ENCODE data around the gene PLAC8L1. TPM values are rescaled to one million over a fixed set of nuclear protein-coding genes. Genes with fewer than 3 reads are reported as not detected.

Gene PLAC8L1
- polyA plus RNA-seq, 1 experiment = 0.15 TPM

- Histone ChIP-seq H3K4me3 (ENCODE audit: low read depth, low read length) (no peak overlapping the region), H3K27ac (ENCODE audit: low read depth, low read length) (no peak overlapping the region), H3K27me3 (ENCODE audit: control insufficient read depth, insufficient read depth, low read length) (no peaks in the 10 kb centered on the region), H3K9me3 (ENCODE audit: control insufficient read depth, insufficient read depth, low read length) (no peaks in the 10 kb centered on the region)
- TF ChIP-seq CTCF (IDR thresholded peaks at IDR 0.05; ENCODE audit: low read depth, low read length) = no peak
- POLR2A ChIA-PET = no interaction called here
- no peak for DNase-seq (ENCODE audit: low read depth, low spot score)
- CTCF ChIA-PET = no interaction called here
Measured at GRCh38 chr5:146076028-146076427, 29.3 kb downstream of the PLAC8L1 start.

DNA sequence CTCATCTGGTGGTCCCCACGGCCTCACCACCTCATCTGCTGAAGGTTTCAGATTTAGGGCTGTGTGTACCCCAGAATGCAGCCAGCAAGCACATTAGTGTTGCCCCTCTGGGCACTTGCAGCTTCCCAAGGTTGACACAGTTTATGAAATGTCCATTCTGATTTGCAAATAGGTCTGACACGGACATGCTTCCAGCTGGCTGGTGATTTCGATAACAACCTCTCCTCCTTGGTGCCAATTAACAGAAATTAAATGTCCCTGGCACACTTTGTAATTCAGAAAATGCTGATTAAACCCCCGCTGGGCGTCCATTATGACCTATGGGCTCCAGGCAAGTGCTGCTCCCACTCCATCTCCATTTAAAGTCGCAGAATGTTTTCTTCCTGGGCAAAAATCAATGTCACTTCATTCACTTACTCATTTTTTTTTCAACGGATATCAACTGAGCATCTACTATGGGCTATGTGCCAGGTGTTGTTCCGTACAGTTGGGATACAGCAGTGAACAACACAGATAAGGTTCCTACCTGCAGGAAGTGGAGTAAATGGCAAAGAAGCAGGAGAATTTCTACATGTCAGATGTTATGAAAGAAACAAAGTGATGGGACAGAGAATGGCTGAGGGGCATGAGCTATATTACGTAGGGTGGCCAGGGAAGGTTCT, 32.0 kb downstream of the PLAC8L1 start:
- ChIA-PET CTCF (interaction anchor here (1.0 kb wide), 1 partner anchor 57 kb away, joined by 3 read pairs; no protein-coding TSS in a partner anchor), POLR2A (no interaction called here)
- TF ChIP-seq CTCF (IDR thresholded peaks at IDR 0.05; ENCODE audit: low read depth, low read length) = no peak
- no peaks in the 10 kb centered on the region for H3K27me3 ChIP-seq (ENCODE audit: control insufficient read depth, insufficient read depth, low read length)
- DNase-seq (ENCODE audit: low read depth, low spot score) = no peak
- no peak overlapping the region for H3K4me3 ChIP-seq (ENCODE audit: low read depth, low read length)
- no peak overlapping the region for H3K27ac ChIP-seq (ENCODE audit: low read depth, low read length)
- no peaks in the 10 kb centered on the region for H3K9me3 ChIP-seq (ENCODE audit: control insufficient read depth, insufficient read depth, low read length)

DNA sequence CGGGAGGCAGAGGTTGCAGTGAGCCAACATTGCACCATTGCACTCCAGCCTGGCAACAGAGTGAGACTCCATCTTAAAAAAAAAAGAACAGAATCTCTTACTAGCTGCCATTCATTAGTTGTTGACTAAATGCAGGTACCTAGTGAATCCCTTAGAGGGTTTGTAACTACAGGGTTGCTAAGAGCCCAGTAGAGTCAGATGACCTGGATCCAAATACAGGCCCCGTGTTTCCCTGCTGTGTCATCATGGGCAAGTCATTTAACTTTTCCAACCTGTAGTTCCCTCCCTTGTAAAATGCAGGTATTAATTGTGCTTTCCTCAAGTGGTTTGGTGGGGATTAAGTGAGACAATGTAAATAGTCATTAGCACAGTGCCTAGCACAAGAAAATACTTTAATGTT, 32.8 kb downstream of the PLAC8L1 start:
- Histone ChIP-seq H3K4me3 (ENCODE audit: low read depth, low read length) (no peak overlapping the region), H3K9me3 (ENCODE audit: control insufficient read depth, insufficient read depth, low read length) (no peaks in the 10 kb centered on the region), H3K27ac (ENCODE audit: low read depth, low read length) (no peak overlapping the region), H3K27me3 (ENCODE audit: control insufficient read depth, insufficient read depth, low read length) (no peaks in the 10 kb centered on the region)
- no peak for DNase-seq (ENCODE audit: low read depth, low spot score)
- ChIA-PET CTCF (no interaction called here), POLR2A (no interaction called here)
- TF ChIP-seq CTCF (IDR thresholded peaks at IDR 0.05; ENCODE audit: low read depth, low read length) = no peak

DNA sequence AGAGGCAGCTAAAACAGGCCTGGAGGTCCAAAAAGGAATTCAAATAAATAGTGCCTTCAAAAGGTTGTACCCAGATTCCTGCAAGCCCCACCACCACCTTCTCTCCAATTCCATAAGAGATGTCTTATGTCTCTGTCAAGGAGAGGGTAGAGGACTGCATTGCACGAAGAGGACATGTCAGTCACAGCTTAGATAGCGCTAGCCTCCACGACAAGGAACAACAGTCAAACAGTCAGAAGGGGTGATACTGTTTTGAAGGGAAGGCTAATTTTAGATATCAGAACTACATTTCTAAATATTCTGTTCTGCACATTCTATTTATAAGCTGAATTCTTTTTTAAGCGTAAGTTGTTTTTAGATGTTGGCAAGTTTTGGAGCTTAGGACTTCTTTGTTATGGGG, 34.2 kb downstream of the PLAC8L1 start:
- Histone ChIP-seq H3K4me3 (ENCODE audit: low read depth, low read length) (no peak overlapping the region), H3K9me3 (ENCODE audit: control insufficient read depth, insufficient read depth, low read length) (no peaks in the 10 kb centered on the region), H3K27me3 (ENCODE audit: control insufficient read depth, insufficient read depth, low read length) (no peaks in the 10 kb centered on the region), H3K27ac (ENCODE audit: low read depth, low read length) (no peak overlapping the region)
- TF ChIP-seq CTCF (IDR thresholded peaks at IDR 0.05; ENCODE audit: low read depth, low read length) = no peak
- ChIA-PET CTCF (interaction anchor here (0.6 to 1.8 kb wide), 2 partner anchors 22 to 309 kb away, joined by 4 to 6 read pairs; no protein-coding TSS in a partner anchor), POLR2A (no interaction called here)
- DNase-seq (ENCODE audit: low read depth, low spot score) = no peak

DNA sequence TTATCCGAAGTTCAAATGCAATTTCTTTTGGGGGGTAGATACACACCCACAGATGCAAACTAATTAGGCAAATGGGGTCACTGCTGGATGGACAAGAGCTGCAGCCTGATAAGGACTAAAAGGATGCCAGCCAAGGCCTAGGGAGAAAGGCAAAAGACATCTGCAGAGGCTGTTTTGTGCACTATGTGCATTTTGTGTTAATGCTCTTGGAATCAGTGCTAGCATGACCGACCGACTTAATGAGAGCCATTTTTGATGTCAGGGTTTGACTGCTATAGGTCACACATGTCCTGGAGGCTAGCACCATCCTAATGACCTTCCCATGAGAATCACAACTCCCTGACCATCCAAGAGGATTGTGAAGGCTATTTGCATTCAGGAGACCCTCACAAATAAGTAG, 34.6 kb downstream of the PLAC8L1 start:
- Histone ChIP-seq H3K4me3 (ENCODE audit: low read depth, low read length) (no peak overlapping the region), H3K27ac (ENCODE audit: low read depth, low read length) (no peak overlapping the region), H3K9me3 (ENCODE audit: control insufficient read depth, insufficient read depth, low read length) (no peaks in the 10 kb centered on the region), H3K27me3 (ENCODE audit: control insufficient read depth, insufficient read depth, low read length) (no peaks in the 10 kb centered on the region)
- ChIA-PET CTCF (interaction anchor here (1.8 kb wide), 1 partner anchor 22 kb away, joined by 6 read pairs; no protein-coding TSS in a partner anchor), POLR2A (no interaction called here)
- no peak for TF ChIP-seq CTCF (IDR thresholded peaks at IDR 0.05; ENCODE audit: low read depth, low read length)
- no peak for DNase-seq (ENCODE audit: low read depth, low spot score)

All from AG04450 (cell line).